Activated CD8-positive, alpha-beta memory T cell treated with anti-CD3 and anti-CD28 coated beads for 36 hours (primary cell): ENCODE results near the gene TANGO6. TPM values are rescaled to one million over a fixed set of nuclear protein-coding genes. Genes with fewer than 3 reads are reported as not detected.
"Not testable (repeated sequence)": the region's sequence is repeated elsewhere in the genome, so short reads cannot be mapped to it uniquely, and the experiment has no call there.

Experiments
- CTCF ChIA-PET: fragments of 350-600 bp; sonication (Branson Sonifier 250); formaldehyde crosslinking; loops from one replicate; lab custom pipeline; 2021; ENCODE audit warnings: antibody characterized with exemption; lab: Charles Lee
- POLR2A ChIA-PET: fragments of 350-600 bp; sonication (Branson Sonifier 250); formaldehyde crosslinking; loops from one replicate; lab custom pipeline; 2021; ENCODE audit warnings: antibody characterized with exemption; lab: Charles Lee
- total RNA-seq, 2 experiments: library from RNA; stranded (reverse); gene quantifications; one replicate each; pipeline ENCODE4 v1.2.3, GENCODE V29; 2021

TANGO6 gene
- total RNA-seq, 2 experiments from 2014 or later, result 28.1 to 32.6 TPM

GRCh38 chr16:69116256-69116875 is 273.0 kb downstream of the TANGO6 start:
- CTCF ChIA-PET, result no interaction called here
- POLR2A ChIA-PET, result interaction anchor here (0.6 kb wide), 1 partner anchor 12 kb away, joined by 11 read pairs; no protein-coding TSS in a partner anchor

GRCh38 chr16:69116906-69117305 is 273.6 kb downstream of the TANGO6 start:
- POLR2A ChIA-PET, result interaction anchor here (0.6 kb wide), 1 partner anchor 12 kb away, joined by 11 read pairs; no protein-coding TSS in a partner anchor
- CTCF ChIA-PET, result interaction anchor here (0.7 kb wide), 1 partner anchor 15 kb away, joined by 3 read pairs; no protein-coding TSS in a partner anchor

- CTCF ChIA-PET, result interaction anchor here (0.6 to 1.5 kb wide), 3 partner anchors 9 to 954 kb away, joined by 3 to 5 read pairs (median 3); no protein-coding TSS in a partner anchor
- POLR2A ChIA-PET, result no interaction called here
Measured at GRCh38 chr16:69118468-69118867, 275.1 kb downstream of the TANGO6 start.

- POLR2A ChIA-PET, result no interaction called here
- CTCF ChIA-PET, result interaction anchor here (0.6 to 1.5 kb wide), 3 partner anchors 9 to 954 kb away, joined by 3 to 5 read pairs (median 3); no protein-coding TSS in a partner anchor
Measured at GRCh38 chr16:69118994-69119393, 275.7 kb downstream of the TANGO6 start.

- CTCF ChIA-PET, result interaction anchor here (0.5 to 1.5 kb wide), 3 partner anchors 10 to 52 kb away, joined by 3 to 5 read pairs (median 3); no protein-coding TSS in a partner anchor
- POLR2A ChIA-PET, result no interaction called here
Measured at GRCh38 chr16:69119536-69119935, 276.2 kb downstream of the TANGO6 start.

- CTCF ChIA-PET, result no interaction called here
- POLR2A ChIA-PET, result no interaction called here
Measured at GRCh38 chr16:69120096-69120664, 276.8 kb downstream of the TANGO6 start.

- POLR2A ChIA-PET, result interaction anchor here (0.7 to 1.1 kb wide), 2 partner anchors 95 to 277 kb away, joined by 5 to 7 read pairs; no protein-coding TSS in a partner anchor
- CTCF ChIA-PET, result interaction anchor here (0.6 to 2.9 kb wide), 12 partner anchors 9 to 1559 kb away, joined by 3 to 21 read pairs (median 3); partner anchors contain the start of genes CHTF8, HAS3 and UTP4
Measured at GRCh38 chr16:69123910-69124309, 280.6 kb downstream of the TANGO6 start.

- POLR2A ChIA-PET, result not testable (repeated sequence)
- CTCF ChIA-PET, result interaction anchor here (0.7 to 2.9 kb wide), 10 partner anchors 8 to 1558 kb away, joined by 3 to 21 read pairs (median 3); partner anchors contain the start of genes CHTF8, HAS3 and UTP4
Measured at GRCh38 chr16:69124406-69124805, 281.1 kb downstream of the TANGO6 start.

- POLR2A ChIA-PET, result not testable (repeated sequence)
- CTCF ChIA-PET, result interaction anchor here (2.9 kb wide), 1 partner anchor 11 kb away, joined by 21 read pairs; no protein-coding TSS in a partner anchor
Measured at GRCh38 chr16:69124961-69125360, 281.6 kb downstream of the TANGO6 start.

- ChIA-PET POLR2A (interaction anchor here (0.5 kb wide), 1 partner anchor 21 kb away, joined by 5 read pairs; the partner anchor contains the start of gene HAS3), CTCF (no interaction called here)
Measured at GRCh38 chr16:69126221-69126620, 282.9 kb downstream of the TANGO6 start.

GRCh38 chr16:69126801-69127200 is 283.5 kb downstream of the TANGO6 start:
- ChIA-PET POLR2A (interaction anchor here (0.5 kb wide), 1 partner anchor 21 kb away, joined by 5 read pairs; the partner anchor contains the start of gene HAS3), CTCF (interaction anchor here (1.1 kb wide), 1 partner anchor 14 kb away, joined by 3 read pairs; no protein-coding TSS in a partner anchor)

GRCh38 chr16:69127966-69128510 is 284.7 kb downstream of the TANGO6 start:
- POLR2A ChIA-PET, result interaction anchor here (0.7 kb wide), 1 partner anchor 281 kb away, joined by 11 read pairs; no protein-coding TSS in a partner anchor

GRCh38 chr16:69130461-69130860 is 287.1 kb downstream of the TANGO6 start:
- POLR2A ChIA-PET, result interaction anchor here (0.5 to 0.6 kb wide), 2 partner anchors 38 to 360 kb away, joined by 3 read pairs; no protein-coding TSS in a partner anchor

More at GRCh38 chr16:69127966-69128510, 284.7 kb downstream of the TANGO6 start:
- CTCF ChIA-PET, result interaction anchor here (1.1 kb wide), 1 partner anchor 15 kb away, joined by 3 read pairs; no protein-coding TSS in a partner anchor

GRCh38 chr16:69131167-69131838 is 288.0 kb downstream of the TANGO6 start:
- ChIA-PET POLR2A (no interaction called here), CTCF (no interaction called here)

More at GRCh38 chr16:69130461-69130860, 287.1 kb downstream of the TANGO6 start:
- CTCF ChIA-PET, result interaction anchor here (0.9 kb wide), 1 partner anchor 602 kb away, joined by 3 read pairs; no protein-coding TSS in a partner anchor

GRCh38 chr16:69131839-69132423 is 288.6 kb downstream of the TANGO6 start:
- ChIA-PET POLR2A (interaction anchor here (0.5 to 1.2 kb wide), 2 partner anchors 192 to 288 kb away, joined by 3 to 5 read pairs; no protein-coding TSS in a partner anchor), CTCF (interaction anchor here (0.6 to 1.6 kb wide), 3 partner anchors 8 to 153 kb away, joined by 3 to 5 read pairs (median 4); no protein-coding TSS in a partner anchor)

- ChIA-PET CTCF (interaction anchor here (0.6 to 1.6 kb wide), 6 partner anchors 9 to 155 kb away, joined by 3 to 5 read pairs (median 4); no protein-coding TSS in a partner anchor), POLR2A (interaction anchor here (0.5 to 1.3 kb wide), 9 partner anchors 14 to 1116 kb away, joined by 3 to 6 read pairs (median 4); no protein-coding TSS in a partner anchor)
Measured at GRCh38 chr16:69132424-69133252, 289.3 kb downstream of the TANGO6 start, which contains the start of the genes CHTF8 and UTP4. TSS of gene CHTF8 (minus strand) at chr16:69132588. CDS start at chr16:69121458, 11,130 bp downstream. TSS of gene UTP4 (plus strand) at chr16:69132649. CDS start at chr16:69133460, 811 bp downstream.
